Fibroblast of skin of abdomen (primary cell): ENCODE data around the gene SLC1A2.

Experiments
- DNase-seq: peaks from one replicate; pipeline ENCODE4 v3.0.0-alpha.2; 2013

Gene SLC1A2

GRCh38 chr11:35293699-35294098, 125.7 kb downstream of the SLC1A2 start:
- no peak for DNase-seq

GRCh38 chr11:35293035-35293434, 126.3 kb downstream of the SLC1A2 start:
- no peak for DNase-seq

GRCh38 chr11:35292279-35292678, 127.1 kb downstream of the SLC1A2 start:
- no peak for DNase-seq

- no peak for DNase-seq
Measured at GRCh38 chr11:35290876-35291275, 128.5 kb downstream of the SLC1A2 start.

GRCh38 chr11:35289821-35290220, 129.5 kb downstream of the SLC1A2 start:
- DNase-seq, result peak; percentile 60

- DNase-seq, result peak; percentile 89
Measured at GRCh38 chr11:35288817-35289541, 130.4 kb downstream of the SLC1A2 start.

- no peak for DNase-seq
Measured at GRCh38 chr11:35288309-35288708, 131.0 kb downstream of the SLC1A2 start.

- DNase-seq, result no peak
Measured at GRCh38 chr11:35287344-35287890, 131.9 kb downstream of the SLC1A2 start.

GRCh38 chr11:35286126-35286525, 133.2 kb downstream of the SLC1A2 start:
- no peak for DNase-seq

- no peak for DNase-seq
Measured at GRCh38 chr11:35285471-35285870, 133.9 kb downstream of the SLC1A2 start.

GRCh38 chr11:35282221-35282882, 137.0 kb downstream of the SLC1A2 start:
- peak; percentile 68 for DNase-seq

GRCh38 chr11:35281169-35281688, 138.1 kb downstream of the SLC1A2 start:
- DNase-seq, result no peak

GRCh38 chr11:35280727-35281126, 138.6 kb downstream of the SLC1A2 start:
- DNase-seq, result no peak

- no peak for DNase-seq
Measured at GRCh38 chr11:35277827-35278226, 141.5 kb downstream of the SLC1A2 start.

GRCh38 chr11:35276396-35277145, 142.8 kb downstream of the SLC1A2 start:
- DNase-seq, result no peak

- peak; percentile 23 for DNase-seq
Measured at GRCh38 chr11:35275786-35276170, 143.6 kb downstream of the SLC1A2 start.

- no peak for DNase-seq
Measured at GRCh38 chr11:35274909-35275785, 144.2 kb downstream of the SLC1A2 start.

- no peak for DNase-seq
Measured at GRCh38 chr11:35272391-35272902, 146.9 kb downstream of the SLC1A2 start.

GRCh38 chr11:35271031-35271430, 148.3 kb downstream of the SLC1A2 start:
- DNase-seq, result no peak

GRCh38 chr11:35270342-35270741, 149.0 kb downstream of the SLC1A2 start:
- DNase-seq, result no peak

- DNase-seq, result peak; percentile 92
Measured at GRCh38 chr11:35267504-35267903, 151.9 kb downstream of the SLC1A2 start.
